HG02973 (cell line): ENCODE results near the gene POLR3H.
"Not testable (repeated sequence)": the region's sequence is repeated elsewhere in the genome, so short reads cannot be mapped to it uniquely, and the experiment has no call there.

Experiments
- ATAC-seq: cut with Tn5 transposase; IDR thresholded peaks from one replicate; pipeline ENCODE4 v1.9.1; 2021; ENCODE audit warnings: moderate library complexity; ENCODE audit not compliant: unreplicated experiment

Gene POLR3H

GRCh38 chr22:41565403-41566054 lies 21.3 kb upstream of the POLR3H start:
- no peak for ATAC-seq

DNA sequence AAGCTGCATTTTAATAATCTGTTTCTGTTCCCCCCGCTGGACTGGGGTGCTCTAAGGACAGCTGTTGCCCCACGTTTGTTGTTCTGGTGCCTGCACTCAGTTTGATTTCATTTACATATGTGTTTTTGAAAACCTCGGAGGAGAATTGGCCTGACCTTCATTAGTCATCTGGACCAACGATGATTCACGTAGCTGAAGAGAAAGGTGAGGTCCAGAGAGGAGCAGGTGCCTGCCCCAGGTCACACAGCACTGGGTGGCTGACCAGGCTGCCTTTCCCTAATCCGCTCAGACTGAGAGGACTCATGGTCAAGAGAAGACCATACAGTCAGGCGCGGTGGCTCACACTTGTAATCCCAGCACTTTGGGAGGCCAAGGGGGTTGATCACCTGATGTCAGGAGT lies 20.3 kb upstream of the POLR3H start:
- ATAC-seq, result no peak

GRCh38 chr22:41563051-41563711 lies 18.9 kb upstream of the POLR3H start:
- ATAC-seq, result no peak

DNA sequence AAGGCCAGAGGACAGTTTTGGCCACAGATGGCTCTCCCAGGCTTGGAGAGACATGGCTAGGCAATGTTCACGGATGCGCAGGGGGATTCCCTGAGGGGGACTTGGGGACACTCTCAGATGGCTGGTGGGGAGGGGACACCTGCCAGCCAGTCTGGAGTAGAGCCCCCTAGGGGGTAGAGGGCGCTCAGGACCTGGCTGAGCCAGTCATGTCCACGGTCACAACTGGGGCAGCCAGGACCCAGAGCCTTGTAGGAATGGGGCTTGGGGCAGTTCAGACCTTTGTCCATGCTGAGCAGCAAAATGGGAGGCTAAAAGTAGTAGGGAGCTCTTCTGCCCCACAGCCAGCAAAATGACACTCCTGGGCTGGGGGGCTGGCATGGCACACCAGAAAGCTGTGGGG lies 18.2 kb upstream of the POLR3H start:
- no peak for ATAC-seq

GRCh38 chr22:41561788-41562187 lies 17.5 kb upstream of the POLR3H start:
- ATAC-seq, result no peak

GRCh38 chr22:41561335-41561734 lies 17.1 kb upstream of the POLR3H start:
- no peak for ATAC-seq

DNA sequence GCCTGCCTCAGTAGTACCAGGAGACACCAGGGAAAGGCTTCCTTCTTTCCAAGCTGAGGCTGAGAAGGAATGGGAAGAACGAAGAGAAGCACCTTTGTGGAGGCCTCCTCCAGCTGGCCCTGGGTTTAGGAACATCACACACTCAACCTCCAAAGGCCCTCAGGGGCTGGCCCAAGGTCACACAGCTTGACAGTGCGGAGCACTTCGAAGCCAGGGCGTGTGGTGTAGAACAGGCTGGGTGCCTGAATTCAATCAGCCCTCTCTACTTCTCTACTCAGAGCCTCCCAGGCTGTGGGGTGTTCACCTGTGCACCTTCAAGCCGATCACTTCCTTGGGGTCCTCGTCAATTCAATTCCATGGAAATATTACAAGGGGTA lies 15.8 kb upstream of the POLR3H start:
- ATAC-seq, result no peak

GRCh38 chr22:41558241-41558630 lies 14.0 kb upstream of the POLR3H start:
- not testable (repeated sequence) for ATAC-seq

DNA sequence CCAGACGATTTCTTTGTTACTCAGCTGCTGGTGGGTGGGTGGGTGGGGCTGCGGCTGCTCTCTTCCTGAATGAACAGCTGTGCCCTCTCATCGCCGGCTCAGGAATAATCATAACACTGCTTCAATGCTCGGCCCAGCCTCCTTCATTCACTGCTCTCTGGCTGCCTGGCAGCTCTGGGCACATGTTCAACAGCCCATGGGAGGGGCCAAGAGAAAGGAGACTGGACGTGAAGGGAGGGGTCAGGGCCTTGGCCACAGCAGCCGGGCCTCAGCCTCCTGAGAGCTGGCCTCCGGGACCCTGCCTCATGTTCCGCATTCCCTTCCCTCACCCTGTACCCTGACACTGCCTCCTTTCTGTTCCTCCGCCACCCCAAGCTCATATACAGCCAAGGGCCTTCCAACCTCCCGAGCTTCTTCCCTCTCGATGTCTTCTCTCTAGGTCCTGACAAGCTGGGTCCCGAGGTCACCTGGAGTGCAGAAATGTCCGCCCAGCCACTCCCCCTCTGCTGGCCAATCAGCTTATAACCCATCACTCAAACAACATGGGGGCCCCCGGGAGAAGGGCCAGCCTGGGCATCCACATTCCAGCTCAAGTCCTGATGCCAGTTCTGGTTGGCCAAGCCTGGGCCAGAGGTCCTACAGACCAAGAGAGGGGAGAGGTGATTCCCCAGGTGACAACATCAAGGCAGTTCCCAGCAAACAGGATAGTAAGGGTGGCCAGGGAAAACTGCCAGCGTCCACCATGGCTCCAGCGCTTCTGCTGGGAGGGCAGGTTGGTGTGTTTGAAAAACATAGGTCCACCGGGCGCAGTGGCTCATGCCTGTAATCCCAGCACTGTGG lies 13.4 kb upstream of the POLR3H start:
- ATAC-seq, result no peak

DNA sequence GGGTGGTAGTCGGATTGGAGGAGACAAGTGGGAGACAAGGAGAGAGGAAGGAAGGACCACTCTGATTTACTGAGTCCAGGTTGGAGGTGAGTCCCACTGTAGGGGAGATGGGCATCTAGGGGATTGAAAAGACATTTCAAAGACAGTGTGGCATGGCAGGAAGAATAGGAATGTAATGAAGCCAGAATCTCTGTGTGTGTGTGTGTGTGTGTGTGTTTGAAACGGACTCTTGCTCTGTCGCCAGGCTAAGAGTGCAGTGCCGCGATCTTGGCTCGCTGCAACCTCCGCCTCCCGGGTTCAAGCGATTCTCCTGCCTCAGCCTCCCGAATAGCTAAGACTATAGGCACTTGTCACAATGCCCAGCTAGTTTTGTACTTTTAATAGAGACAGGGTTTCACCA lies 12.3 kb upstream of the POLR3H start:
- no peak for ATAC-seq

GRCh38 chr22:41555325-41555982 lies 11.2 kb upstream of the POLR3H start:
- ATAC-seq, result no peak

DNA sequence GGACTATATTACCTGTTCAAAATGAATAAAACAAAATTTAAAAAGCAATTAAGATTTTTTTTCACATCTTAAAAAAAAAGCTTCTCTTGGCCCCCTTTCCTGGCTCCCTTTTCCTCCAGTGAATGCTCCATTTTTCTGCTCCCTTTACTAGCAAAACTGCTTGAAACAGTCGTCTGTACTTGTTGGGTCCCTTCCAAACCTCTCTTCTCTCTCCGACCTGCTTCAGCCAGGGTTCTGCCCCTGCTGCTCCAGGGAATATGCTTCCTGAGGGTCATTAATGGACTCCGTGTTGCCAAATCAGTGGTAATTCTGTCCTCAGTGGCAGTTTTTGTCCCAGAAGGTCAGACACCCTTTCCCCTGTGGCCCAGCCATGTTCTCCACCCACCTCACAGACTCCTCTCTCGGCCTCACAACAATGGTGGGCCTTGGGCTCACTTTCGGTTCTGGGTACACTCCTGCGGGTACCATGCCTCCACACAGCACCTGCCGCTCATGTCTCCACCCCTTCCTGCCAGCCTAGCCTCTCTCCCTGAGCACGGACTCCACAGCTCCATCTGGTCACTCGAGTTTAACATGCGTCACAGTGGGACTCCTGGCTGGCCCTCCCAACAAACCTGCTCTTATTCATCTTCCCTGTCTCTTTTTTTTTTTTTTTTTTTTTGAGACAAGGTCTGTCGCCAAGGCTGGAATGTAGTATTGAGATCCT lies 7.8 kb upstream of the POLR3H start:
- no peak for ATAC-seq

DNA sequence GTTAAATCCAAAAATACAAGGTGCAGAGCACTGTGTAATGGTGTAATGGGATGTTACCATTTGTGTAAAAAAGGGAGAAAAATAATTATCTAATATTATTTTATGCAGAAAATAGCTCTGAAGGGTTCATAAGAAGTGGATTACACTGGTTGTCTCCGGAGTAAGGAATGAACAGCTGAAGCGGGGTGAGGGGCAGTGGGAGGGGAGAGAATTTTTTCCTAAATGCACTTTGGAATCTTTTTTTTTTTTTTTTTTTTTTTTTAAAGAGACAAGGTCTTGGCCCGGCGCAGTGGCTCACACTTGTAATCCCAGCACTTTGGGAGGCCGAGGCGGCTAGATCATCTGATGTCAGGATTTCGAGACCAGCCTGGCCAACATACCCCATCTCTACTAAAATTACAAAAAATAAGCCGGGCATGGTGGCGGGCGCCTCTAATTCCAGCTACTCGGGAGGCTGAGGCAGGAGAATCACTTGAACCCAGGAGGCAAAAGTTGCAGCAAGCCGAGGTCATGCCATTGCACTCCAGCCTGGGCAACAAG lies 6.8 kb upstream of the POLR3H start:
- no peak for ATAC-seq

- no peak for ATAC-seq
These were observed 4.6 kb upstream of the POLR3H start for GRCh38 chr22:41548830-41549211.

- no peak for ATAC-seq
These were observed 604 bp upstream of the POLR3H start for GRCh38 chr22:41544671-41545476.

DNA sequence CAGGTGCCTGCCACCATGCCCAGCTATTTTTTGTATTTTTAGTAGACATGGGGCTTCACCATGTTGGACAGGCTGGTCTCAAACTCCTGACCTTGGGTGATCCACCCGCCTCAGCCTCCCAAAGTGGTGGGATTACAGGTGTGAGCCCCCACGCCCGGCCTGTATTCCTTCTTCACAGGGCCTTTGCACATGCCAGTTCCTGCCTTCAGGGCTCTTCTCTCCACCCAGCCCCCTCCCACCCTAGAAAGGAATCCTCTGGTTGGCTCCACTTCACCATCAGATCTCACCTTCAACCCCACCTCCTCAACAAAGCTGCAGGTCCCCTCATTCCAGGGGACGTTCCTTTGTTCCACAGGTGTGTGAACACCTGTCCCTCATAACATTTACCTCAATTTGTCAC lies 2.0 kb downstream of the POLR3H start:
- ATAC-seq, result no peak

DNA sequence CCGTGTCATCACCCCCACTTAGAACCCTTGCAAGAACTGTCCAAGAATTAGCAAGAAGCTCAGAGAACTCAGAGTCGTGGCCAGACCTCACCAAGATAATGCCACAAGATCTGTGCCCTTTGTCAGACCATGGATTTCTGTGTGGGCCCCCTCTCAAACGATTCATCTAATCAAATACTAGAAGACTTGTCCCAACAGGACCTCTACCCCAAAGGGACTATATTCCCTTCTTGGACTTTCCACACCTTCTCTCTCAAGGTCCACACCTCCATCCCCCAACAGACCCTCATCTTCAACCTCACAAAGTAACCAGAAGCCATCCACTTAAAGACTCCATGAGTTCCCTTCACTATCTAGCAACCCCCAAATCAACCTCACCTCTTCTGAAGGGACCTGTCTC lies 2.8 kb downstream of the POLR3H start:
- ATAC-seq, result no peak

DNA sequence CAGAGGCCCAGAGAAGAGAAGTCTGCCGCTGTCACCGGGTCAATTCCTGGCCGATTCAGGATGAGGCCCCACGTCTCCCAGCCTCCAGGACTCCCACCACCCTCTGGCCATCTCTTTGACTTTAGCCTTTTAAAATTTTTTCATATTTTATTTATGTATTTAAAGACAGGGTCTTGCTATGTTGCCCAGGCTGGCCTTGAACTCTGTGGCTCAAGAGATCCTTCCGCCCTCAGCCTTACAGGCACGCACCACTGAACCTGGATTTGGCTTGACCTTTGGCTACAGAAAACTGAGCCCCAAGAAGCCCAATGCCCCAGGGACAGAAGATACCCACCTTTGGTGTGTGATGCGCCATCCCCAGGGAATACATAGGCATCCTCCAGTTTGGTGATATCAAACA lies 3.9 kb downstream of the POLR3H start:
- no peak for ATAC-seq

GRCh38 chr22:41540006-41540315 lies 4.3 kb downstream of the POLR3H start:
- no peak for ATAC-seq
